Loucy (cell line): Measurements from ENCODE around the gene APBB2.

Experiments
- EZH2phosphoT487 ChIP-seq: fragments of 200-600 bp; IDR thresholded peaks from 2 replicates; pipeline ENCODE4 v1.6.1; 2018; ENCODE audit warnings: antibody characterized with exemption, mild to moderate bottlenecking, moderate library complexity, borderline replicate concordance
- TF ChIP-seq, protein P1 (sequence below): fragments of 200-600 bp; sonication (generic); conservative IDR thresholded peaks from 2 replicates; pipeline ENCODE4 v1.5.1; 2014; ENCODE audit warnings: mild to moderate bottlenecking, antibody characterized with exemption, low read length

DNA sequence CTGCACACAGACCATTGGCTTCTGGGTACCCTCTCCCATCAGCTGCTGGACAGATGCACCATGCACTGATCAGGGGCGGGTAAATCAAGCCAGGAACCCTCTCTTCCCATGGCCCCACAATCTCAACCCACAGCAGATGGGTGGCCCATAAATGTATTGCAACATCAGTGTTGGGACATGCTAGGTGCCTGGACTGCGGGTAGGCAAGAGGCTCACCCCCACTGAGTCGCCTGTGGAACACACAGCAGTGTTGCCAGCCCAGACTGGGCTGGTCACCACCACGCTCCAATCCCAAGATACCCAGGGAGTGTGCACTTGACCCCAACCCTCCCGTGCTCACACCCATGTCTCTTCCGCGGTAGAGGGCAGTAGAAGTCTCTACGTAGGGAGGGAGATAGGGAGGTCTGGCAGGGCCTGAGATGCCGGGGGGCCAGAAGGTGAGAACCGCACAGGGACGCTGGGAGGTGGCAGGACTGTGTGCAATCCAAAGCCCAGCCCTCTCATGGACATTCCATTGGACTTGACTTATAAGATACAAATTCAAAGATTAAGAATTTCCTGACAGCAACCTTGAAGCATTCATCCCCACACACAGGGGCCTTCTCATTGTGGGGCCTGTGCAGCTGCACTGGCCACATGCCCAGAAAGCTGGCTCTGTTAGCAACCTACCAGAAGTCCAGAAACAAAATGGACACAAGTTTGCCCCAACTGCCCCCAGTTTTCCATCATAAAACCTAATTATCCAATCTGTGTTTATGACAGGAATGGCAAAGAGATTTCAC lies 280.9 kb downstream of the APBB2 start:
- TF ChIP-seq, protein P1, sequence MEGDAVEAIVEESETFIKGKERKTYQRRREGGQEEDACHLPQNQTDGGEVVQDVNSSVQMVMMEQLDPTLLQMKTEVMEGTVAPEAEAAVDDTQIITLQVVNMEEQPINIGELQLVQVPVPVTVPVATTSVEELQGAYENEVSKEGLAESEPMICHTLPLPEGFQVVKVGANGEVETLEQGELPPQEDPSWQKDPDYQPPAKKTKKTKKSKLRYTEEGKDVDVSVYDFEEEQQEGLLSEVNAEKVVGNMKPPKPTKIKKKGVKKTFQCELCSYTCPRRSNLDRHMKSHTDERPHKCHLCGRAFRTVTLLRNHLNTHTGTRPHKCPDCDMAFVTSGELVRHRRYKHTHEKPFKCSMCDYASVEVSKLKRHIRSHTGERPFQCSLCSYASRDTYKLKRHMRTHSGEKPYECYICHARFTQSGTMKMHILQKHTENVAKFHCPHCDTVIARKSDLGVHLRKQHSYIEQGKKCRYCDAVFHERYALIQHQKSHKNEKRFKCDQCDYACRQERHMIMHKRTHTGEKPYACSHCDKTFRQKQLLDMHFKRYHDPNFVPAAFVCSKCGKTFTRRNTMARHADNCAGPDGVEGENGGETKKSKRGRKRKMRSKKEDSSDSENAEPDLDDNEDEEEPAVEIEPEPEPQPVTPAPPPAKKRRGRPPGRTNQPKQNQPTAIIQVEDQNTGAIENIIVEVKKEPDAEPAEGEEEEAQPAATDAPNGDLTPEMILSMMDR, result no peak
- TF ChIP-seq EZH2phosphoT487, result no peak
